Neural progenitor cell (in vitro differentiated cells): ENCODE measurements around the gene TFPI2.

Source experiments
- CTCF ChIP-seq: fragments of 200-600 bp; sonication (generic); IDR thresholded peaks from 2 replicates; pipeline ENCODE4 v1.5.1; 2017; ENCODE audit warnings: antibody characterized with exemption, mild to moderate bottlenecking
- EZH2 ChIP-seq: fragments of 200-600 bp; sonication (generic); IDR thresholded peaks from 2 replicates; pipeline ENCODE4 v1.6.1; 2017; ENCODE audit warnings: antibody characterized with exemption, mild to moderate bottlenecking, moderate library complexity
- EZH2phosphoT487 ChIP-seq: fragments of 200-600 bp; sonication (generic); IDR thresholded peaks from 2 replicates; pipeline ENCODE4 v1.6.1; 2017; ENCODE audit warnings: antibody characterized with exemption

DNA sequence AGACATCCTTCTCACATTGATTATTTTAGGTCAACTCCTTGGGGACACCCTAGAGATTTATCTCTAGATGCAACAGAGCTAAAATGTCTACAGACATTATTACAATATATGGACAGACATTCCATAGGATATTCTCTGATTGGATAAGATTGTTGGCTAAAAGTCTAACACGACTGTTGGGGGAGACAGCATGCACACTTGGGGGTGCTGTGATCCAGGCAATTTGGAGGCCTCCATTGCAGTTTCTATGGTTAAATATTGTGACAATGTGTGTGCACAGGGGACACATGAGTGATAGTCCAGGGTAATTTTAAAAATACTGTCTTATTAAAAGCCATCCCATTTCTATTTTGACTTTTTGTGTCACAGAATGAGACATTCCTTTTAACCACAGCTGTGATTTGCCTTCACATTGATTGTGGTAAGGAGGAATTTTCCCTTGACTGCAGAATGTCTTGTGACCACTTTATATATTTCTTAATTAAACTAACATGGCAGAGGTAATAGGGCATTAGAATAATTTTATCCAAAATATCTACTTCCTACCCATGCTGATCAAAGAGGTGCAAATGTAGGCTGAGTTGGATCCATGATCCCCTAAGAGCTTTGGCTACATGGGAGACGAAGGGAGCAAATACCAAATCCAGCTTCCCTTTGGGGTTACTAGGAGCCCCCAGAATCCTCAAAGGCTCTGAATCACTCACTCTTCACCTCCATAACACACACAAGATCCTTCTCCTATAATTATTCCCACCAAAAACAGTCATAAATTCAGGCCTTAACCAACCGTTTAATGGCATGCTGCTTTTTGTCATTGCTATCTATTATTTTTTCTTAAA lies 7.3 kb downstream of the TFPI2 start:
- TF ChIP-seq EZH2 (no peak), CTCF (no peak), EZH2phosphoT487 (no peak)
